SK-N-SH (cell line): Measurements from ENCODE around the gene TSNAXIP1. TPM values are rescaled to one million over a fixed set of nuclear protein-coding genes. Genes with fewer than 3 reads are reported as not detected.

Source experiments
- CTCF ChIA-PET: fragments of 300-600, 350-600 bp; formaldehyde crosslinking; extraction: SDS; loops from one replicate; lab custom pipeline; 2021; lab: Yijun Ruan, JAX
- POLR2A ChIA-PET: fragments of 350-600 bp; sonication (Branson Sonifier 250); formaldehyde crosslinking; extraction: SDS; loops from one replicate; lab custom pipeline; 2020; ENCODE audit warnings: antibody characterized with exemption, inconsistent platforms; lab: Yijun Ruan, JAX
- DNase-seq: peaks from one replicate; pipeline ENCODE4 v3.0.0; 2012
- H2AFZ ChIP-seq: fragments of 200-600 bp; sonication (generic); 2 replicates; pipeline ENCODE4 v1.8.1; 2016; ENCODE audit warnings: antibody characterized with exemption, mild to moderate bottlenecking, low read depth
- H3F3A ChIP-seq: fragments of 200-600 bp; sonication (generic); replicated peaks from 2 replicates; pipeline ENCODE3; 2016; ENCODE audit warnings: antibody characterized with exemption, mild to moderate bottlenecking; ENCODE audit not compliant: insufficient read depth
- H3K27ac ChIP-seq, 2 experiments: fragments of 200-500 bp in 1 of 2; fragments of 200-600 bp in 1 of 2; sonication (Bioruptor generic) in 1 of 2; sonication (generic), shearing (Covaris generic) in 1 of 2; 2 replicates each; pipeline versions ENCODE4 v1.5.1 to v1.6.1; 2014 to 2016; ENCODE audit warnings: low read depth in 2 of 2, inconsistent platforms in 1 of 2, low read length in 1 of 2, mild to moderate bottlenecking in 1 of 2, mixed read lengths in 1 of 2
- H3K27me3 ChIP-seq: fragments of 200-600 bp; sonication (generic), shearing (Covaris generic); 2 replicates; pipeline ENCODE4 v1.6.1; 2016; ENCODE audit warnings: mixed run types; ENCODE audit not compliant: insufficient read depth
- H3K36me3 ChIP-seq, 2 experiments: fragments of 200-500 bp in 1 of 2; fragments of 200-600 bp in 1 of 2; sonication (Bioruptor generic) in 1 of 2; sonication (generic) in 1 of 2; replicated peaks in 1 of 2; 2 replicates each; pipeline versions ENCODE3 to v1.5.1; 2014 to 2016; ENCODE audit warnings: low read length in 1 of 2, mild to moderate bottlenecking in 1 of 2; ENCODE audit not compliant: insufficient read depth in 2 of 2, control insufficient read depth in 1 of 2
- H3K4me1 ChIP-seq, 2 experiments: fragments of 200-500 bp in 1 of 2; fragments of 200-600 bp in 1 of 2; sonication (Bioruptor generic) in 1 of 2; sonication (generic), shearing (Covaris generic) in 1 of 2; 2 replicates each; pipeline versions ENCODE4 v1.5.1 to v1.6.1; 2014 to 2016; ENCODE audit warnings: low read depth in 1 of 2, low read length in 1 of 2, mixed run types in 1 of 2; ENCODE audit not compliant: insufficient read depth in 2 of 2, control insufficient read depth in 1 of 2
- H3K4me2 ChIP-seq: fragments of 200-600 bp; sonication (generic), shearing (Covaris generic); 2 replicates; pipeline ENCODE4 v1.6.1; 2017; ENCODE audit warnings: mixed run types
- H3K4me3 ChIP-seq, 2 experiments: fragments of 200-500 bp in 1 of 2; fragments of 200-600 bp in 1 of 2; sonication (Bioruptor generic) in 1 of 2; sonication (generic), shearing (Covaris generic) in 1 of 2; 2 replicates each; pipeline versions ENCODE4 v1.5.1 to v1.8.1; 2014 to 2016; ENCODE audit warnings: low read depth in 2 of 2, inconsistent platforms in 1 of 2, low read length in 1 of 2, mild to moderate bottlenecking in 1 of 2, mixed read lengths in 1 of 2, moderate library complexity in 1 of 2
- H3K79me2 ChIP-seq: fragments of 200-600 bp; sonication (generic); 2 replicates; pipeline ENCODE4 v1.8.1; 2017; ENCODE audit warnings: mild to moderate bottlenecking; ENCODE audit not compliant: insufficient read depth
- H3K9ac ChIP-seq: fragments of 200-600 bp; sonication (generic); 2 replicates; pipeline ENCODE4 v1.6.1; 2017; ENCODE audit warnings: mixed run types
- H3K9me2 ChIP-seq: fragments of 200-600 bp; sonication (generic); 2 replicates; pipeline ENCODE4 v1.6.1; 2017; ENCODE audit warnings: mixed run types
- H3K9me3 ChIP-seq: fragments of 200-600 bp; sonication (generic); 2 replicates; pipeline ENCODE4 v1.6.1; 2017; ENCODE audit warnings: mixed run types, mild to moderate bottlenecking, moderate library complexity
- H4K20me1 ChIP-seq: fragments of 200-600 bp; sonication (generic); 2 replicates; pipeline ENCODE4 v1.6.1; 2017; ENCODE audit warnings: mild to moderate bottlenecking, mixed run types; ENCODE audit not compliant: insufficient read depth
- CHD2 ChIP-seq: fragments of 150-350 bp; IDR thresholded peaks from 2 replicates; pipeline ENCODE4 v1.6.1; 2018; ENCODE audit warnings: low read length; ENCODE audit not compliant: partially characterized antibody
- ELF1 ChIP-seq: IDR thresholded peaks from 2 replicates; pipeline ENCODE4 v1.4.0; 2012
- EP300 ChIP-seq, 2 experiments: IDR thresholded peaks; 2 replicates each; pipeline versions ENCODE4 v1.4.0 to v1.6.1; 2012; ENCODE audit warnings: borderline replicate concordance in 1 of 2, low read depth in 1 of 2, low read length in 1 of 2
- EZH2phosphoT487 ChIP-seq: fragments of 200-600 bp; sonication (generic); IDR thresholded peaks from 2 replicates; pipeline ENCODE4 v1.6.1; 2017; ENCODE audit warnings: low read depth, mixed run types, mild to moderate bottlenecking, antibody characterized with exemption, moderate library complexity, borderline replicate concordance
- GABPA ChIP-seq: IDR thresholded peaks from 2 replicates; pipeline ENCODE4 v1.4.0; 2012; ENCODE audit warnings: low read depth, mild to moderate bottlenecking
- MXI1 ChIP-seq: IDR thresholded peaks from 2 replicates; pipeline ENCODE4 v1.6.1; 2012; ENCODE audit warnings: mild to moderate bottlenecking, low read depth, low read length, improper control_type of control experiment
- NFIC ChIP-seq: IDR thresholded peaks from 2 replicates; pipeline ENCODE4 v1.4.0; 2012; ENCODE audit warnings: borderline replicate concordance
- POLR2AphosphoS5 ChIP-seq: IDR thresholded peaks from 2 replicates; pipeline ENCODE4 v1.6.1; 2012; ENCODE audit warnings: low read depth, low read length
- RFX5 ChIP-seq: IDR thresholded peaks from 2 replicates; pipeline ENCODE4 v1.6.1; 2012; ENCODE audit warnings: mild to moderate bottlenecking, improper control_type of control experiment, low read length
- RXRA ChIP-seq: IDR thresholded peaks from 2 replicates; pipeline ENCODE4 v1.4.0; 2012; ENCODE audit warnings: low read depth, mild to moderate bottlenecking, borderline replicate concordance
- SIN3A ChIP-seq: IDR thresholded peaks from 2 replicates; pipeline ENCODE4 v1.6.1; 2012; ENCODE audit warnings: low read depth, mild to moderate bottlenecking, low read length, moderate library complexity, borderline replicate concordance
- TAF1 ChIP-seq: IDR thresholded peaks from 2 replicates; pipeline ENCODE4 v1.6.1; 2012; ENCODE audit warnings: low read depth, mild to moderate bottlenecking, low read length, moderate library complexity, borderline replicate concordance
- YY1 ChIP-seq: IDR thresholded peaks from 2 replicates; pipeline ENCODE4 v1.4.0; 2012; ENCODE audit warnings: low read depth, mild to moderate bottlenecking
- WGBS: methylation state at CpG from one replicate; pipeline ENCODE4 v1.1.6; 2017; ENCODE audit warnings: low lambda C conversion rate; 5-methylcytosine and 5-hydroxymethylcytosine counted together
- polyA plus RNA-seq, 3 experiments: library from polyadenylated mRNA; depleted of rRNA; stranded (reverse); fragments of >200 nt; gene quantifications; 2 replicates each; pipeline ENCODE4 v1.2.3, GENCODE V29; 2012
- TF ChIP-seq, protein P1 (sequence below): IDR thresholded peaks from 2 replicates; pipeline ENCODE4; 2012
- TF ChIP-seq, protein P2 (sequence below): IDR thresholded peaks from 2 replicates; pipeline ENCODE4 v1.4.0; 2012; ENCODE audit warnings: low read depth, borderline replicate concordance
- TF ChIP-seq, protein P3 (sequence below): IDR thresholded peaks from 2 replicates; pipeline ENCODE4 v1.6.1; 2012; ENCODE audit warnings: mild to moderate bottlenecking, low read depth, low read length, moderate library complexity

Gene TSNAXIP1
- 4.4 and 6.8 TPM in 2 replicates for polyA plus RNA-seq (2012; rRNA removed)
- 0.96 and 1.0 TPM in 2 replicates for polyA plus RNA-seq (2012; cell fraction: cytosol; rRNA removed)
- polyA plus RNA-seq (2012; cell fraction: nucleus; rRNA removed): 43.9 and 52.0 TPM in 2 replicates

GRCh38 chr16:67806428-67807147, at the start of gene TSNAXIP1, which contains the start of gene RANBP10:
Gene TSNAXIP1 (plus strand): TSS chr16:67806889. CDS start chr16:67807150, 261 bp downstream.
Gene RANBP10 (minus strand): TSS chr16:67806560. CDS start chr16:67806536, 24 bp downstream.
- peak within 1 kb of the TSS; percentile 86 for H3K9ac ChIP-seq
- peaks cover 0 to 11% of the 10 kb centered on the region in 2 experiments; a peak in 1 of 4 replicates for H3K4me1 ChIP-seq
- H3K79me2 ChIP-seq: peaks cover 43% of the 10 kb centered on the region
- no peaks in the 10 kb centered on the region for H3F3A ChIP-seq
- no peaks in the 10 kb centered on the region for H3K9me3 ChIP-seq
- CTCF ChIA-PET: interaction anchor here (0.7 to 2.6 kb wide), 12 partner anchors 10 to 313 kb away, joined by 3 to 40 read pairs (median 4); partner anchors contain the start of gene RIPOR1
- H3K27ac ChIP-seq: peak within 1 kb of the TSS; percentile 76 to 81
- no peaks in the 10 kb centered on the region; the same call in 1 of the 2 replicates for H4K20me1 ChIP-seq
- DNase-seq: peak; percentile 97
- peak within 1 kb of the TSS; percentile 78 to 83 for H3K4me3 ChIP-seq
- peak within 1 kb of the TSS; percentile 96 for H2AFZ ChIP-seq
- H3K4me2 ChIP-seq: peak within 1 kb of the TSS; percentile 95
- WGBS: 0% methylated on average over 12 of the region's 54 CpGs
- peaks cover 8% of the 10 kb centered on the region in 2 experiments for H3K36me3 ChIP-seq
- H3K27me3 ChIP-seq: no peaks in the 10 kb centered on the region
- TF ChIP-seq, protein P1, sequence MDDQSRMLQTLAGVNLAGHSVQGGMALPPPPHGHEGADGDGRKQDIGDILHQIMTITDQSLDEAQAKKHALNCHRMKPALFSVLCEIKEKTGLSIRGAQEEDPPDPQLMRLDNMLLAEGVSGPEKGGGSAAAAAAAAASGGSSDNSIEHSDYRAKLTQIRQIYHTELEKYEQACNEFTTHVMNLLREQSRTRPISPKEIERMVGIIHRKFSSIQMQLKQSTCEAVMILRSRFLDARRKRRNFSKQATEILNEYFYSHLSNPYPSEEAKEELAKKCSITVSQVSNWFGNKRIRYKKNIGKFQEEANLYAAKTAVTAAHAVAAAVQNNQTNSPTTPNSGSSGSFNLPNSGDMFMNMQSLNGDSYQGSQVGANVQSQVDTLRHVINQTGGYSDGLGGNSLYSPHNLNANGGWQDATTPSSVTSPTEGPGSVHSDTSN: no peak
- peak; percentile 90 for TF ChIP-seq CHD2
- TF ChIP-seq SIN3A: peak; percentile 87; the same call in 1 of the 2 replicates
- TF ChIP-seq, protein P2, sequence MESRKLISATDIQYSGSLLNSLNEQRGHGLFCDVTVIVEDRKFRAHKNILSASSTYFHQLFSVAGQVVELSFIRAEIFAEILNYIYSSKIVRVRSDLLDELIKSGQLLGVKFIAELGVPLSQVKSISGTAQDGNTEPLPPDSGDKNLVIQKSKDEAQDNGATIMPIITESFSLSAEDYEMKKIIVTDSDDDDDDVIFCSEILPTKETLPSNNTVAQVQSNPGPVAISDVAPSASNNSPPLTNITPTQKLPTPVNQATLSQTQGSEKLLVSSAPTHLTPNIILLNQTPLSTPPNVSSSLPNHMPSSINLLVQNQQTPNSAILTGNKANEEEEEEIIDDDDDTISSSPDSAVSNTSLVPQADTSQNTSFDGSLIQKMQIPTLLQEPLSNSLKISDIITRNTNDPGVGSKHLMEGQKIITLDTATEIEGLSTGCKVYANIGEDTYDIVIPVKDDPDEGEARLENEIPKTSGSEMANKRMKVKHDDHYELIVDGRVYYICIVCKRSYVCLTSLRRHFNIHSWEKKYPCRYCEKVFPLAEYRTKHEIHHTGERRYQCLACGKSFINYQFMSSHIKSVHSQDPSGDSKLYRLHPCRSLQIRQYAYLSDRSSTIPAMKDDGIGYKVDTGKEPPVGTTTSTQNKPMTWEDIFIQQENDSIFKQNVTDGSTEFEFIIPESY: no peak
- TF ChIP-seq TAF1: peak; percentile 100
- TF ChIP-seq RFX5: no peak
- TF ChIP-seq ELF1: peak; percentile 73; the same call in 1 of the 2 replicates
- peak; percentile 71 for TF ChIP-seq GABPA
- TF ChIP-seq EZH2phosphoT487: no peak
- no peak for TF ChIP-seq NFIC
- TF ChIP-seq MXI1: peak; percentile 93
- TF ChIP-seq YY1: peak; percentile 95
- TF ChIP-seq POLR2AphosphoS5: peak; percentile 89
- 0 out of 4 replicates have a peak, but pooled peaks of 1 of the 2 experiments have one; percentile 2 for TF ChIP-seq EP300 (IDR thresholded peaks at IDR 0.05; ENCODE audit: borderline replicate concordance in 1 of 2, low read depth in 1 of 2, low read length in 1 of 2)
- TF ChIP-seq RXRA: no peak
- TF ChIP-seq, protein P3, sequence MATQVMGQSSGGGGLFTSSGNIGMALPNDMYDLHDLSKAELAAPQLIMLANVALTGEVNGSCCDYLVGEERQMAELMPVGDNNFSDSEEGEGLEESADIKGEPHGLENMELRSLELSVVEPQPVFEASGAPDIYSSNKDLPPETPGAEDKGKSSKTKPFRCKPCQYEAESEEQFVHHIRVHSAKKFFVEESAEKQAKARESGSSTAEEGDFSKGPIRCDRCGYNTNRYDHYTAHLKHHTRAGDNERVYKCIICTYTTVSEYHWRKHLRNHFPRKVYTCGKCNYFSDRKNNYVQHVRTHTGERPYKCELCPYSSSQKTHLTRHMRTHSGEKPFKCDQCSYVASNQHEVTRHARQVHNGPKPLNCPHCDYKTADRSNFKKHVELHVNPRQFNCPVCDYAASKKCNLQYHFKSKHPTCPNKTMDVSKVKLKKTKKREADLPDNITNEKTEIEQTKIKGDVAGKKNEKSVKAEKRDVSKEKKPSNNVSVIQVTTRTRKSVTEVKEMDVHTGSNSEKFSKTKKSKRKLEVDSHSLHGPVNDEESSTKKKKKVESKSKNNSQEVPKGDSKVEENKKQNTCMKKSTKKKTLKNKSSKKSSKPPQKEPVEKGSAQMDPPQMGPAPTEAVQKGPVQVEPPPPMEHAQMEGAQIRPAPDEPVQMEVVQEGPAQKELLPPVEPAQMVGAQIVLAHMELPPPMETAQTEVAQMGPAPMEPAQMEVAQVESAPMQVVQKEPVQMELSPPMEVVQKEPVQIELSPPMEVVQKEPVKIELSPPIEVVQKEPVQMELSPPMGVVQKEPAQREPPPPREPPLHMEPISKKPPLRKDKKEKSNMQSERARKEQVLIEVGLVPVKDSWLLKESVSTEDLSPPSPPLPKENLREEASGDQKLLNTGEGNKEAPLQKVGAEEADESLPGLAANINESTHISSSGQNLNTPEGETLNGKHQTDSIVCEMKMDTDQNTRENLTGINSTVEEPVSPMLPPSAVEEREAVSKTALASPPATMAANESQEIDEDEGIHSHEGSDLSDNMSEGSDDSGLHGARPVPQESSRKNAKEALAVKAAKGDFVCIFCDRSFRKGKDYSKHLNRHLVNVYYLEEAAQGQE: peak; percentile 80
- POLR2A ChIA-PET: interaction anchor here (0.5 to 1.4 kb wide), 12 partner anchors 9 to 1535 kb away, joined by 3 to 6 read pairs (median 4); partner anchors contain the start of genes ACD and NUTF2
- no peaks in the 10 kb centered on the region for H3K9me2 ChIP-seq
